Natural killer cell treated with Interleukin-12 subunit alpha and Interleukin-12 subunit beta and Interleukin-15 and Interleukin-18, amount 100 ng/mL, for 72 hours (primary cell): Measurements from ENCODE around the gene PAMR1. TPM values are rescaled to one million over a fixed set of nuclear protein-coding genes. Genes with fewer than 3 reads are reported as not detected.

Source experiments
- ATAC-seq, 2 donors: fragments of 150-1000 bp; cut with Tn5 transposase in 1 of 2; sonication (Bioruptor Pico), chemical (Tn5 transposase) in 1 of 2; 2 replicates each; pipeline ENCODE4 v1.10.0; 2021
- DNase-seq: peaks from one replicate; pipeline ENCODE4 v3.0.0; 2022; ENCODE audit warnings: low spot score
- H3K27ac Mint-ChIP-seq, 2 donors: 1 replicate in 1 of 2; 2 replicates in 1 of 2; pipeline ENCODE4 v1.8.0; 2022; ENCODE audit warnings: mixed read lengths in 2 of 2, mild to moderate bottlenecking in 1 of 2, moderate library complexity in 1 of 2
- H3K27me3 Mint-ChIP-seq, 2 donors: 1 replicate in 1 of 2; 2 replicates in 1 of 2; pipeline ENCODE4 v1.8.0; 2022; ENCODE audit warnings: mixed read lengths in 2 of 2
- H3K36me3 Mint-ChIP-seq: one replicate; pipeline ENCODE4 v1.8.0; 2022; ENCODE audit warnings: mixed read lengths
- H3K4me1 Mint-ChIP-seq, 2 donors: 1 replicate in 1 of 2; 2 replicates in 1 of 2; pipeline ENCODE4 v1.8.0; 2022; ENCODE audit warnings: low read depth in 2 of 2, mixed read lengths in 2 of 2, mild to moderate bottlenecking in 1 of 2
- H3K4me3 Mint-ChIP-seq: one replicate; pipeline ENCODE4 v1.8.0; 2022; ENCODE audit warnings: mixed read lengths
- H3K9me3 Mint-ChIP-seq: 2 replicates; pipeline ENCODE4 v1.8.0; 2022; ENCODE audit warnings: mixed read lengths
- total RNA-seq, 2 donors: library from RNA; stranded (reverse); gene quantifications; one replicate each; pipeline ENCODE4 v1.2.3, GENCODE V29; 2022

The PAMR1 gene
- total RNA-seq, 2 donors from 2014 or later, result not detected

GRCh38 chr11:35478471-35479091 is 46.8 kb downstream of the PAMR1 start:
- no peaks in the 10 kb centered on the region for H3K4me1 Mint-ChIP-seq
- DNase-seq (no peak), ATAC-seq (peak; percentile 17 to 50)
- peaks cover 7% of the 10 kb centered on the region for H3K9me3 Mint-ChIP-seq
- H3K27ac Mint-ChIP-seq, result no peak overlapping the region
- no peaks in the 10 kb centered on the region for H3K36me3 Mint-ChIP-seq
- H3K4me3 Mint-ChIP-seq, result no peak overlapping the region
- peaks cover 39 to 52% of the 10 kb centered on the region in 2 donors for H3K27me3 Mint-ChIP-seq

- H3K27ac Mint-ChIP-seq, result no peak overlapping the region
- no peak overlapping the region for H3K4me3 Mint-ChIP-seq
- H3K36me3 Mint-ChIP-seq, result no peaks in the 10 kb centered on the region
- peaks cover 32 to 46% of the 10 kb centered on the region in 2 donors for H3K27me3 Mint-ChIP-seq
- ATAC-seq (no peak), DNase-seq (no peak)
- peaks cover 4% of the 10 kb centered on the region for H3K9me3 Mint-ChIP-seq
- H3K4me1 Mint-ChIP-seq, result no peaks in the 10 kb centered on the region
Measured at GRCh38 chr11:35477901-35478300, 47.5 kb downstream of the PAMR1 start.

GRCh38 chr11:35474688-35475087 is 50.7 kb downstream of the PAMR1 start:
- Mint-ChIP-seq H3K9me3 (no peaks in the 10 kb centered on the region), H3K4me1 (no peaks in the 10 kb centered on the region), H3K27me3 (peaks cover 27 to 42% of the 10 kb centered on the region in 2 donors), H3K27ac (no peak overlapping the region), H3K36me3 (no peaks in the 10 kb centered on the region), H3K4me3 (no peak overlapping the region)
- ATAC-seq (no peak), DNase-seq (no peak)

- Mint-ChIP-seq H3K27ac (no peak overlapping the region), H3K4me1 (no peaks in the 10 kb centered on the region), H3K27me3 (peaks cover 28 to 46% of the 10 kb centered on the region in 2 donors), H3K9me3 (no peaks in the 10 kb centered on the region), H3K4me3 (no peak overlapping the region), H3K36me3 (no peaks in the 10 kb centered on the region)
- DNase-seq (no peak), ATAC-seq (no peak)
Measured at GRCh38 chr11:35473795-35474374, 51.5 kb downstream of the PAMR1 start.

GRCh38 chr11:35470616-35471015 is 54.8 kb downstream of the PAMR1 start:
- peaks cover 16 to 46% of the 10 kb centered on the region in 2 donors for H3K27me3 Mint-ChIP-seq
- no peaks in the 10 kb centered on the region for H3K36me3 Mint-ChIP-seq
- no peak for ATAC-seq
- no peaks in the 10 kb centered on the region for H3K4me1 Mint-ChIP-seq
- H3K27ac Mint-ChIP-seq, result no peak overlapping the region
- no peak for DNase-seq
- H3K9me3 Mint-ChIP-seq, result no peaks in the 10 kb centered on the region
- H3K4me3 Mint-ChIP-seq, result no peak overlapping the region

GRCh38 chr11:35466058-35466457 is 59.4 kb downstream of the PAMR1 start:
- H3K36me3 Mint-ChIP-seq, result no peaks in the 10 kb centered on the region
- no peak overlapping the region for H3K27ac Mint-ChIP-seq
- H3K27me3 Mint-ChIP-seq, result peaks cover 26 to 47% of the 10 kb centered on the region in 2 donors
- H3K4me3 Mint-ChIP-seq, result no peak overlapping the region
- DNase-seq (no peak), ATAC-seq (no peak)
- no peaks in the 10 kb centered on the region for H3K9me3 Mint-ChIP-seq
- no peaks in the 10 kb centered on the region for H3K4me1 Mint-ChIP-seq

GRCh38 chr11:35464308-35464707 is 61.1 kb downstream of the PAMR1 start:
- H3K4me3 Mint-ChIP-seq, result no peak overlapping the region
- ATAC-seq (no peak), DNase-seq (no peak)
- H3K36me3 Mint-ChIP-seq, result no peaks in the 10 kb centered on the region
- H3K27ac Mint-ChIP-seq, result no peak overlapping the region
- H3K4me1 Mint-ChIP-seq, result no peaks in the 10 kb centered on the region
- H3K9me3 Mint-ChIP-seq, result no peaks in the 10 kb centered on the region
- peaks cover 30 to 40% of the 10 kb centered on the region in 2 donors for H3K27me3 Mint-ChIP-seq

- Mint-ChIP-seq H3K27ac (no peak overlapping the region), H3K36me3 (no peaks in the 10 kb centered on the region), H3K27me3 (peaks cover 33 to 38% of the 10 kb centered on the region in 2 donors), H3K9me3 (no peaks in the 10 kb centered on the region), H3K4me3 (no peak overlapping the region), H3K4me1 (no peaks in the 10 kb centered on the region)
- DNase-seq, result no peak
- ATAC-seq, result no peak
Measured at GRCh38 chr11:35463331-35463751, 62.1 kb downstream of the PAMR1 start.

- Mint-ChIP-seq H3K36me3 (no peaks in the 10 kb centered on the region), H3K4me3 (no peak overlapping the region), H3K4me1 (no peaks in the 10 kb centered on the region), H3K9me3 (no peaks in the 10 kb centered on the region), H3K27me3 (peaks cover 28 to 31% of the 10 kb centered on the region in 2 donors), H3K27ac (no peak overlapping the region)
- DNase-seq, result no peak
- no peak for ATAC-seq
Measured at GRCh38 chr11:35461917-35462538, 63.4 kb downstream of the PAMR1 start.

- Mint-ChIP-seq H3K36me3 (no peaks in the 10 kb centered on the region), H3K4me1 (no peaks in the 10 kb centered on the region), H3K4me3 (no peak overlapping the region), H3K27me3 (peaks cover 28 to 40% of the 10 kb centered on the region in 2 donors), H3K27ac (no peak overlapping the region), H3K9me3 (no peaks in the 10 kb centered on the region)
- ATAC-seq (no peak), DNase-seq (no peak)
Measured at GRCh38 chr11:35459489-35459888, 65.9 kb downstream of the PAMR1 start.

GRCh38 chr11:35458846-35459245 is 66.6 kb downstream of the PAMR1 start:
- DNase-seq, result no peak
- no peak for ATAC-seq
- no peaks in the 10 kb centered on the region for H3K4me1 Mint-ChIP-seq
- peaks cover 26 to 34% of the 10 kb centered on the region in 2 donors for H3K27me3 Mint-ChIP-seq
- no peak overlapping the region for H3K4me3 Mint-ChIP-seq
- H3K36me3 Mint-ChIP-seq, result no peaks in the 10 kb centered on the region
- H3K9me3 Mint-ChIP-seq, result no peaks in the 10 kb centered on the region
- no peak overlapping the region for H3K27ac Mint-ChIP-seq

GRCh38 chr11:35454362-35454761 is 71.1 kb downstream of the PAMR1 start:
- Mint-ChIP-seq H3K27me3 (peaks cover 19 to 49% of the 10 kb centered on the region in 2 donors), H3K9me3 (no peaks in the 10 kb centered on the region), H3K4me3 (no peak overlapping the region), H3K27ac (no peak overlapping the region), H3K36me3 (no peaks in the 10 kb centered on the region), H3K4me1 (peaks cover 0 to 3% of the 10 kb centered on the region in 2 donors)
- ATAC-seq, result no peak
- no peak for DNase-seq

GRCh38 chr11:35436581-35437250 is 88.7 kb downstream of the PAMR1 start:
- Mint-ChIP-seq H3K9me3 (no peaks in the 10 kb centered on the region), H3K27me3 (peaks cover 32 to 47% of the 10 kb centered on the region in 2 donors), H3K36me3 (no peaks in the 10 kb centered on the region), H3K27ac (no peak overlapping the region), H3K4me3 (no peak overlapping the region), H3K4me1 (no peaks in the 10 kb centered on the region)
- no peak for DNase-seq
- no peak for ATAC-seq

GRCh38 chr11:35433588-35433987 is 91.8 kb downstream of the PAMR1 start:
- H3K27me3 Mint-ChIP-seq, result peaks cover 21 to 41% of the 10 kb centered on the region in 2 donors
- DNase-seq (no peak), ATAC-seq (no peak)
- no peak overlapping the region for H3K4me3 Mint-ChIP-seq
- no peaks in the 10 kb centered on the region for H3K9me3 Mint-ChIP-seq
- no peak overlapping the region for H3K27ac Mint-ChIP-seq
- H3K36me3 Mint-ChIP-seq, result no peaks in the 10 kb centered on the region
- no peaks in the 10 kb centered on the region for H3K4me1 Mint-ChIP-seq
